ENCODE measurements around the gene EME2.

Gene EME2

DNA sequence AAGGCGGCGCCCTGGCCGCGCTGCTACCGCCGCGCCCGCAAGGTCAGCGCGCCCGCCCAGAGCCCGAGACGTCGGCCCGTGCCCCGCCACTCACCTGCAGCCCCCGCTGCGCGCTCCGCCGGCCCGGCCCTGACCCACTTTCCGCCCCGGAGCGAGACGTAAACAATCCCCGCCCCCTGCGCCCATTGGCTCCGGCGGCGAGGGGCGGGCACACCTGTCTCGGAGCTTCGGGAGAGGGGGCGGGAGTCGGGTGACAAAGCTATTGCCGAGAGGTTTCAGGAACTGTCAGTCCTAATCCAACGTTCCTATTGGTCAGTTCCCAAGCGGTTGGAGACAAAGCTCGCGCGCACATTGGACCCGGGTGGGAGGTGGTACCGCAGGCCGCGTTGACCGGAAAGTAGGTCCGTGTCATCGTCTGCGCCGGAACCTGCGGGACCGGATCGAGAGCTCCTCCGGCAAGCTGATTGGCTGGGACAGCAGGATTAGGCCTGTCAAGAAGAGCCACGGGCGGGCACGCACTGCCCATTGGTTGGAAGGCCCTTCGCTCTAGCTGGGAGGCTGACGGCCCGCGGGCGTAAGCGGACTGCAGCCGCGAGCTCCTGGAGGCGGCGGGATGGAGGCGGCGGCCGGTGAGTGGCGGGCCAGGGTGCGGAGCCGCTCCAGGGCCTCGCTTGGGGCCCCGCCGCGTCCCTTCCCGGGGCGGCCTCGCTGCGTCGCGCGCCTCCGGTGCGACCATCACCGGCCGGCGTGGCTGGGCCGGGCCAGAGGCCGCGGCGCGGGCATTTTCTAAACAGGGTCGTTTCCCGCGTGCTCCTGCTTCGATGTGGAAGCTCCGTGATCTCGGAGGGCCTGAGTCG lies 10.0 kb downstream of the EME2 start, which contains the start of the genes NUBP2 and SPSB3:
Gene NUBP2 (plus strand): TSS at position 553 of the 857 bp plus-strand sequence. CDS start 61 bp downstream, at position 614.
Gene SPSB3 (minus strand): TSS at position 164 of the 857 bp plus-strand sequence. CDS start 1,088 bp downstream, outside the sequence.
- Histone ChIP-seq H2AFZ (ENCODE audit: low read depth, low read length) (peak within 1 kb of the TSS; percentile 75), H3K9ac (ENCODE audit: low read depth, low read length) (peak within 1 kb of the TSS; percentile 83), H3K4me2 (ENCODE audit: insufficient read depth, low read length) (peak within 1 kb of the TSS; percentile 95), H3K4me3 (ENCODE audit: low read depth in 1 of 2, low read length in 2 of 2) (peak within 1 kb of the TSS; percentile 83 to 97), H4K20me1 (ENCODE audit: insufficient read depth, low read length) (peaks cover 78% of the 10 kb centered on the region), H3K9me3 (ENCODE audit: insufficient read depth, low read length, severe bottlenecking) (no peaks in the 10 kb centered on the region), H3K4me1 (ENCODE audit: insufficient read depth, low read length) (peaks cover 50% of the 10 kb centered on the region), H3K27ac (ENCODE audit: low read length) (peak within 1 kb of the TSS; percentile 71), H3K79me2 (ENCODE audit: insufficient read depth, low read length) (peaks cover 85% of the 10 kb centered on the region), H3K27me3 (ENCODE audit: insufficient read depth, low read length, poor library complexity) (no peaks in the 10 kb centered on the region), H3K36me3 (ENCODE audit: insufficient read depth, low read length) (peaks cover 67% of the 10 kb centered on the region)
- peak; percentile 89 for ATAC-seq (ENCODE audit: insufficient read depth, low read depth)
- TF ChIP-seq, protein P1, sequence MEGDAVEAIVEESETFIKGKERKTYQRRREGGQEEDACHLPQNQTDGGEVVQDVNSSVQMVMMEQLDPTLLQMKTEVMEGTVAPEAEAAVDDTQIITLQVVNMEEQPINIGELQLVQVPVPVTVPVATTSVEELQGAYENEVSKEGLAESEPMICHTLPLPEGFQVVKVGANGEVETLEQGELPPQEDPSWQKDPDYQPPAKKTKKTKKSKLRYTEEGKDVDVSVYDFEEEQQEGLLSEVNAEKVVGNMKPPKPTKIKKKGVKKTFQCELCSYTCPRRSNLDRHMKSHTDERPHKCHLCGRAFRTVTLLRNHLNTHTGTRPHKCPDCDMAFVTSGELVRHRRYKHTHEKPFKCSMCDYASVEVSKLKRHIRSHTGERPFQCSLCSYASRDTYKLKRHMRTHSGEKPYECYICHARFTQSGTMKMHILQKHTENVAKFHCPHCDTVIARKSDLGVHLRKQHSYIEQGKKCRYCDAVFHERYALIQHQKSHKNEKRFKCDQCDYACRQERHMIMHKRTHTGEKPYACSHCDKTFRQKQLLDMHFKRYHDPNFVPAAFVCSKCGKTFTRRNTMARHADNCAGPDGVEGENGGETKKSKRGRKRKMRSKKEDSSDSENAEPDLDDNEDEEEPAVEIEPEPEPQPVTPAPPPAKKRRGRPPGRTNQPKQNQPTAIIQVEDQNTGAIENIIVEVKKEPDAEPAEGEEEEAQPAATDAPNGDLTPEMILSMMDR (IDR thresholded peaks at IDR 0.05; ENCODE audit: borderline replicate concordance, extremely low read depth, low read length, poor library complexity, severe bottlenecking): no peak
- TF ChIP-seq EZH2 (IDR thresholded peaks at IDR 0.05; ENCODE audit: borderline replicate concordance, low read depth, low read length, severe bottlenecking): no peak
- DNase-seq: peak; percentile 100

DNA sequence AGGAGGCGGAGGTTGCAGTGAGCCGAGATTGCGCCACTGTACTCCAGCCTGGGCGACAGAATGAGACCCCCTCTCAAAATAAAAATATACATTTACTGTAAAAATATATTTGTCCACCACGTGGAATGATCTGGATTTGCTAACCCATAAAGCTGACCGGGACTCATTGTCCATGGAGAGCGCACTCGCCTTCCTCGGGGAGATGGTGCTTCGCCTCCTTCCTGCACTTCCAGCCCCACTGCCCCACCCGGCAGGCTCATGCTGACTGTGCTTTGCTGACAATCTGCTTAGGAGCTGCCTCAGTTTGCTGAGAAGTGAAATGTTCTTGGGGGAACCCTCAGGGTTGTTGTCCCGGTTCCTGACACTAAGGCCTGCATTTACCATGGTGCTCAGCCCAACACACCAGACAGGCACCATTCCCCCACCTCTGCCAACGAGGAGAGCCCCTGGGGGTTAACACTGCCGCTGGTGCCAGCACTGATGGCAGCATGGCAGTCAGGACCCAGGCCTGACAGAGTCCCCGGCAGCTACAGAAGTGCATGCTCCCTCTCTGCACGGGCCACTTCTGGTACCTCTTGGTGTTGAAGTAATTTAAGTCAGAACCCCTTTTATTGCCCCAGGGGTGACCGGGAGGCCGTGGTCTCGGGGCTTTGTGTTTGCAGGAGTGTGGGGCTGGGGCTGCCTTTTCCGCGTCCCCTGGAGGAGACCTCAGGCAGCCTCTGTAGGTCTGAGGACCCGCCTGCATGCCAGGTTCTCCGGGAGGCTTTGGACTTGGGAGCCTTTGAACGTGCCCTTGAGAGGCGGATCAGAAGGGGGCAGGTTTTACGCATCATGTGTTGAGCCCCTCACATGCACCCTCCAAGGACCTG lies 12.6 kb downstream of the EME2 start:
- Histone ChIP-seq H3K79me2 (ENCODE audit: insufficient read depth, low read length) (peaks cover 74% of the 10 kb centered on the region), H3K4me2 (ENCODE audit: insufficient read depth, low read length) (peak overlapping the region; percentile 34; the same call in 1 of the 2 replicates), H3K9me3 (ENCODE audit: insufficient read depth, low read length, severe bottlenecking) (no peaks in the 10 kb centered on the region), H3K4me3 (ENCODE audit: low read depth in 1 of 2, low read length in 2 of 2) (no peak overlapping the region), H3K27ac (ENCODE audit: low read length) (no peak overlapping the region), H3K27me3 (ENCODE audit: insufficient read depth, low read length, poor library complexity) (no peaks in the 10 kb centered on the region), H2AFZ (ENCODE audit: low read depth, low read length) (no peak overlapping the region), H3K4me1 (ENCODE audit: insufficient read depth, low read length) (peaks cover 40% of the 10 kb centered on the region), H3K36me3 (ENCODE audit: insufficient read depth, low read length) (peaks cover 69% of the 10 kb centered on the region), H3K9ac (ENCODE audit: low read depth, low read length) (no peak overlapping the region), H4K20me1 (ENCODE audit: insufficient read depth, low read length) (peaks cover 83% of the 10 kb centered on the region)
- ATAC-seq (ENCODE audit: insufficient read depth, low read depth) (no peak), DNase-seq (no peak)
- TF ChIP-seq, protein P1 (IDR thresholded peaks at IDR 0.05; ENCODE audit: borderline replicate concordance, extremely low read depth, low read length, poor library complexity, severe bottlenecking): no peak
- TF ChIP-seq EZH2 (IDR thresholded peaks at IDR 0.05; ENCODE audit: borderline replicate concordance, low read depth, low read length, severe bottlenecking): no peak

DNA sequence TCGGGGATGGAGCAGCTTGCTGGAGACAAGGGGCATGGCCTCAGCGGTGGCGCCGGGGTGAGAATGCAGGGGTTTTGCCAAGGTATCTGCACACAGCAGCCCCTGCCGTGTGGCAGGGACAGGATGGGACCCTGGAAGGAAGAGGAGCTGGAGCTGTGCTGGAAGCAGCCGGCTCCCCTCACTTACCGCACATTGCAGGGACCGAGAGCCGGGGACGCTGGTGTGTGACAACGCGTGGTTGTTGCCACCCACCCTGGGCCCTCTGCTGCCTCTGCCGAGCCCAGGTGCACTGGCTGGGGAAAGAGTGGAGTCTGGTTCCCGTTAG lies 13.2 kb downstream of the EME2 start:
- no peak for TF ChIP-seq EZH2 (IDR thresholded peaks at IDR 0.05; ENCODE audit: borderline replicate concordance, low read depth, low read length, severe bottlenecking)
- TF ChIP-seq, protein P1 (IDR thresholded peaks at IDR 0.05; ENCODE audit: borderline replicate concordance, extremely low read depth, low read length, poor library complexity, severe bottlenecking): no peak
- ATAC-seq (ENCODE audit: insufficient read depth, low read depth) (no peak), DNase-seq (no peak)
- Histone ChIP-seq H3K4me1 (ENCODE audit: insufficient read depth, low read length) (peaks cover 36% of the 10 kb centered on the region), H3K9ac (ENCODE audit: low read depth, low read length) (no peak overlapping the region), H3K4me3 (ENCODE audit: low read depth in 1 of 2, low read length in 2 of 2) (no peak overlapping the region), H3K27me3 (ENCODE audit: insufficient read depth, low read length, poor library complexity) (no peaks in the 10 kb centered on the region), H2AFZ (ENCODE audit: low read depth, low read length) (no peak overlapping the region), H4K20me1 (ENCODE audit: insufficient read depth, low read length) (peaks cover 81% of the 10 kb centered on the region), H3K79me2 (ENCODE audit: insufficient read depth, low read length) (peaks cover 68% of the 10 kb centered on the region), H3K4me2 (ENCODE audit: insufficient read depth, low read length) (no peak overlapping the region), H3K36me3 (ENCODE audit: insufficient read depth, low read length) (peaks cover 67% of the 10 kb centered on the region), H3K9me3 (ENCODE audit: insufficient read depth, low read length, severe bottlenecking) (no peaks in the 10 kb centered on the region), H3K27ac (ENCODE audit: low read length) (no peak overlapping the region)
